ENCODE results near the gene CLEC19A. TPM values are rescaled to one million over a fixed set of nuclear protein-coding genes. Genes with fewer than 3 reads are reported as not detected.

The CLEC19A gene
- total RNA-seq = not detected in 2 replicates

DNA sequence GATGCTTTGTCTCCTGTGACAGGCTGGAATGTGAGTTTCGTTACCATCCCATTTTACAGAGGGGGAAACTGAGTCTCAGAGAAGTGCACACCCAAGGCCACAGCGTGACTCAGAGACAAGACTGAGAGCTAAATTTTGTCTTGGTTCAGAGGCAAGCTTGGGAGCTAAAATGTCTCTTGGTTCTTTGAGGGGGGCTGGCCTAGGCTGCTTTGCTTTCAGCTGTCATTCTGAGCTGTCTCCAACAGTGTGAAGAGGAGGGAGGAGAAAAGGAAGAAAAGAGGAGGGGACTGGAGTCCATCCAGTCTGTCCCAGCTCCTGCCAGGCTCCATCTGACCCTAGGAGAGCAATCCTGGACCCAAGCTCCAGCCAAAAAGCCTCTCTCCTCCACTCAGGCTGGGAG is at the start of gene CLEC19A:
Gene CLEC19A (plus strand): TSS at position 301 of the 400 bp plus-strand sequence. CDS start 121 bp downstream, outside the sequence.
- TF ChIP-seq, protein P1, sequence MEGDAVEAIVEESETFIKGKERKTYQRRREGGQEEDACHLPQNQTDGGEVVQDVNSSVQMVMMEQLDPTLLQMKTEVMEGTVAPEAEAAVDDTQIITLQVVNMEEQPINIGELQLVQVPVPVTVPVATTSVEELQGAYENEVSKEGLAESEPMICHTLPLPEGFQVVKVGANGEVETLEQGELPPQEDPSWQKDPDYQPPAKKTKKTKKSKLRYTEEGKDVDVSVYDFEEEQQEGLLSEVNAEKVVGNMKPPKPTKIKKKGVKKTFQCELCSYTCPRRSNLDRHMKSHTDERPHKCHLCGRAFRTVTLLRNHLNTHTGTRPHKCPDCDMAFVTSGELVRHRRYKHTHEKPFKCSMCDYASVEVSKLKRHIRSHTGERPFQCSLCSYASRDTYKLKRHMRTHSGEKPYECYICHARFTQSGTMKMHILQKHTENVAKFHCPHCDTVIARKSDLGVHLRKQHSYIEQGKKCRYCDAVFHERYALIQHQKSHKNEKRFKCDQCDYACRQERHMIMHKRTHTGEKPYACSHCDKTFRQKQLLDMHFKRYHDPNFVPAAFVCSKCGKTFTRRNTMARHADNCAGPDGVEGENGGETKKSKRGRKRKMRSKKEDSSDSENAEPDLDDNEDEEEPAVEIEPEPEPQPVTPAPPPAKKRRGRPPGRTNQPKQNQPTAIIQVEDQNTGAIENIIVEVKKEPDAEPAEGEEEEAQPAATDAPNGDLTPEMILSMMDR (conservative IDR thresholded peaks at IDR 0.05; ENCODE audit: low read depth, low read length) = no peak

DNA sequence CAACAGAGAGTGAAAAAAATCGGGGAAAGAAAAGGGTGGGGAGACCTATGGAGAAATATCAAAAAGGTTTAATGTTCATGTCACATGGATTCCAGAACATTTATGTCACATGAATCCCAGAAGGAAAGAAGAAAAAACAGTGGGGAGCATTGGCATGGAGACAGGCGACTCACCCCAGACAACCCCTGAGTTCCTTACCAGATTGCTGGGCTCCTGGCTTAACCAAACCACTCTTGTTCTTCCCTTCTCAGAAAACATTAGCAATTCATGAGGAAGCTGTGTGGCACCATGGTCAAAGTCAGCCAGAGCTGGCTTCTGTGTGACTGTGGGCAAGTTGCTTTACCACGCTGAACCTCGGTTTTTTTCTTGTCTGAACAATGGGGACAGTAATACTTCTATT is 49.6 kb upstream of the CLEC19A start:
- TF ChIP-seq, protein P1 (conservative IDR thresholded peaks at IDR 0.05; ENCODE audit: low read depth, low read length) = no peak
- DNase-seq (ENCODE audit: low read depth) = no peak
- no peak overlapping the region for H3K4me3 ChIP-seq (ENCODE audit: low read depth, low read length)

More for the DNA sequence above, at the start of gene CLEC19A:
- no peak within 1 kb of the TSS for H3K4me3 ChIP-seq (ENCODE audit: low read depth, low read length)
- DNase-seq (ENCODE audit: low read depth) = no peak

DNA sequence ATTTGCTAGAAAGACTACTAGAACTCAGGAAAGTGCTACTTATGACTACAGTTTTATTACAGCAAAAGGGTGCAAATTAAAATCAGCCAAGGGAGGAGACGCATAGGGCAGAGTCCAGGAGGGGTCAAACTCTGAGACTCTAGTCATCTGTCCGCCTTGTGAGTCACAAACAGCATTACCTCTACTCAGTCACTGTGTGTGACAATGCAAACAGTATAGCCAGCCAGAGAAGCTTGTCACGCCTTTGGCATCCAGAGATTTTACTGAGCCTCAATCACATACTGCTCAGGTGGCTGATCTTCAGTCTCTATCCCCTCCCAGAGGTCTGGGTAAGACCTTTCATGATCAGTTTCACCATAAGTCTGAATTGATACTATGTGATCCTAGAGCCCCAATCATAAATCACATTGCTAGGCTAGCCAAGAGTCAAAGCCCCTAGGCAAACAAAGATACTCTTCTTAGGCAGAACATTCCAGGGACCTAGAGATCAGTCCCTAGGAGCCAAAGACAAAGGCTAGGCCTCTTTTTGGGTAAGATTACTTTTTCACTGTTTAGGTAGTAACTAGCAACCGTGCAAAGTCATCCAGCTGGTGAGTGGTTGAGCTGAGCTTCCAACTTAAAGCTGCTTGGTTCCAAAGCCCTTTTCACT is 48.8 kb upstream of the CLEC19A start:
- TF ChIP-seq, protein P1 (conservative IDR thresholded peaks at IDR 0.05; ENCODE audit: low read depth, low read length) = no peak
- no peak overlapping the region for H3K4me3 ChIP-seq (ENCODE audit: low read depth, low read length)
- DNase-seq (ENCODE audit: low read depth) = no peak

DNA sequence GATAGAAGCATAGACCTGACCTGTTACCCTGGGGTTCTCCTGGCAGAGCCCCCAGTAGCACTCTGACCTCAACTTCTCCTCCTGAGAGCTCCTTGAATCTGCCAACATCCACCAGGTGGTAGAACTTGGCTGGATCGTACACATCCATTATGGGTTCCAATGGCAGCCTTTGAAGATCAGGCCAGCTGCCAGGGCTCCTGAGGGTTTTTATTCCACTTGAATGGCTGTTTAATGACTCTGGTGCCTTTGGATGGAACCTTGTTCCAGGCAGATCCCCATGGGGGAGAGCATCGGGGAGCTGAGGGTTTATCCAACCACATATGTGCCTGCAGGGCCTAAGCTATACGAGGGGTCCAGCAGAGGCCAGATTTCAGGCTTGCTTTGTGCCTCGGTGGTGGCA is 47.1 kb upstream of the CLEC19A start:
- H3K4me3 ChIP-seq (ENCODE audit: low read depth, low read length) = no peak overlapping the region
- no peak for DNase-seq (ENCODE audit: low read depth)
- TF ChIP-seq, protein P1 (conservative IDR thresholded peaks at IDR 0.05; ENCODE audit: low read depth, low read length) = no peak

DNA sequence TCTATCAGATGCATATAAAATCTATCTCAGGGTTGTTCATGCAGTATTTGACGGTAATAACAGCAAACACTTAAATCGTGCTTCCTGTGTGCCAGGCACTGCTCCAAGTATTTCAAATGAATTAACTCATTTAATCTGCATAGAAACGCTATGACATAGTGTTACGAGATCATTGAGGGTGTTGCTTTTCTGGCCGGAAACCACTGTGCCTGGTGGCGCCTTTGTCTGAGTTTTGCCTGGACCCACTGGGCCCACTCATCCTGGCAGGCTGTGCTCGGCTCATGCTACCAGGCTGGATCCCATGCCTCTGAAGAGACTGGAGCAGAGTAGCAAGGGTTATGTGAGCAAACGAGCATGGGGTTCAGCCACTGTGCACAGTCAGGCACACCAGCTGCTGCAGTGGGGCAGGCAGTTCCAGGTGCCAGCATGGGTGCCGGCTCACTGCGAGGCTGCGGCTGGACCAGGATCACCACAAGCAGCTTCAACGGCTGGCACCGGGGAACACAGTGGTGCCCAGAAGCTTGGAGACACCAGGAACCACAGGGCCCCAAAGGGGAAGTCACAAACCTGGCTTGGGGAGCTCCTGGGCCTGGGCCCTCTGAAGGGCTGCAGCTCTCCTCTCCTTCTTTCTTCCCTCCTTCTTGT is 45.9 kb upstream of the CLEC19A start:
- no peak for DNase-seq (ENCODE audit: low read depth)
- no peak overlapping the region for H3K4me3 ChIP-seq (ENCODE audit: low read depth, low read length)
- TF ChIP-seq, protein P1 (conservative IDR thresholded peaks at IDR 0.05; ENCODE audit: low read depth, low read length) = no peak

DNA sequence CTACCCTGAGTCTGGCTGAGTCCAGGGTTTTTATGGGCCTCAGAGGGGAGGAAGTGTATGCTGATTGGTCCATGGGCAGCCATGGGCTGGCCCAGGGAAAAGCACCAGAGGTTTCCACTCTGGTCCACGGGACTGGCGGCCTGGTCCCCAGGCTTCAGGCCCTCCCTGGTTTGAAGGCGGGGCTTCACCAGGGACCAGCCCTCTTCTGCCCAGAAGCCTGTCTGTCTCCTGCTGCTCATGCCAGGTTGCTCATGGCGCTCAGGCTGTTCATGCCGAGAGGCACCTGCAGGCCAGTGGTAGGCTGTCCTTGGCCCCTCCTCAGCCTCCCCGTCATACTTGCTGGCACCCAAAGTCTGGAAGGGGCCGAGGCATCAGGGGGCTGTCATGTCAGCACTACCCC is 45.0 kb upstream of the CLEC19A start:
- no peak overlapping the region for H3K4me3 ChIP-seq (ENCODE audit: low read depth, low read length)
- TF ChIP-seq, protein P1 (conservative IDR thresholded peaks at IDR 0.05; ENCODE audit: low read depth, low read length) = no peak
- no peak for DNase-seq (ENCODE audit: low read depth)

DNA sequence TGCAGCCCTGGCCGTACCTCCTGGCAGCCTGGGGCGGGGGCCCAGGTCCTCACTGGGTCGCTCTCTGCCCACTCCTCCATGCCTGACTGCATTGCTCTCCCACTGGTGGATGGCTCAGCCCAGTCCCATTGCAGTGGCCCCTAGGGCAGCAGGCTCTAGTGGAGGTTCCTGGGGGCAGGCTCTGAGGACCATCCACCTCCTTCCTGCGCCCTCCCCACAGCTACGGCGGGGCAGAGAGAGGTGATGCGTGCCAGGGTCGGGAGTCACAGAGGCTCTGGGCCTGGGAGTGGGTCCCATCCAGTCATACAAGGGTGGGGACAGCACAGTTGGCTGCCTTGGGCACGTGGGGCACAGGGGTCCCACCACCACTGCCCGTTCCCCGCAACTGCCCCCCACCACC is 44.0 kb upstream of the CLEC19A start:
- TF ChIP-seq, protein P1 (conservative IDR thresholded peaks at IDR 0.05; ENCODE audit: low read depth, low read length) = no peak
- H3K4me3 ChIP-seq (ENCODE audit: low read depth, low read length) = no peak overlapping the region
- no peak for DNase-seq (ENCODE audit: low read depth)
